Endothelial cell (in vitro differentiated cells): Measurements from ENCODE around the gene SUMO4. TPM values are rescaled to one million over a fixed set of nuclear protein-coding genes. Genes with fewer than 3 reads are reported as not detected.

ENCODE experiments used
- DNase-seq: peaks from one replicate; pipeline ENCODE4 v3.0.0; 2021; ENCODE audit warnings: low spot score
- H3K27ac Mint-ChIP-seq: one replicate; pipeline ENCODE4 v1.8.0; 2021; ENCODE audit warnings: mixed read lengths, inconsistent platforms; ENCODE audit not compliant: unreplicated experiment
- H3K27me3 Mint-ChIP-seq: one replicate; pipeline ENCODE4 v1.8.0; 2021; ENCODE audit warnings: mild to moderate bottlenecking, moderate library complexity, mixed read lengths, inconsistent platforms; ENCODE audit not compliant: unreplicated experiment
- H3K36me3 Mint-ChIP-seq: one replicate; pipeline ENCODE4 v1.8.0; 2021; ENCODE audit warnings: mild to moderate bottlenecking, low read depth, mixed read lengths, inconsistent platforms; ENCODE audit not compliant: unreplicated experiment
- H3K4me1 Mint-ChIP-seq: one replicate; pipeline ENCODE4 v1.8.0; 2021; ENCODE audit warnings: mild to moderate bottlenecking, mixed read lengths, inconsistent platforms; ENCODE audit not compliant: unreplicated experiment
- H3K4me3 Mint-ChIP-seq: one replicate; pipeline ENCODE4 v1.8.0; 2021; ENCODE audit warnings: mild to moderate bottlenecking, mixed read lengths, inconsistent platforms; ENCODE audit not compliant: unreplicated experiment
- H3K9me3 Mint-ChIP-seq: one replicate; pipeline ENCODE4 v1.8.0; 2021; ENCODE audit warnings: mixed read lengths, inconsistent platforms; ENCODE audit not compliant: unreplicated experiment
- total RNA-seq: library from RNA; stranded (reverse); fragmentation: NEBNext Ultra II Directional; extraction: Animal tissue kit (Norgen Biotek cat#: 25700); gene quantifications from one replicate; pipeline ENCODE4 v1.2.1, GENCODE V29; 2021; ENCODE audit not compliant: unreplicated experiment
- TF ChIP-seq, protein P1 (sequence below): fragments of 200-600 bp; sonication (generic); IDR thresholded peaks from one replicate; pipeline ENCODE4 v1.5.0; 2021; ENCODE audit warnings: antibody characterized with exemption; ENCODE audit not compliant: unreplicated experiment

The SUMO4 gene
- total RNA-seq, 1 donor from 2014 or later: 4.8 TPM

DNA sequence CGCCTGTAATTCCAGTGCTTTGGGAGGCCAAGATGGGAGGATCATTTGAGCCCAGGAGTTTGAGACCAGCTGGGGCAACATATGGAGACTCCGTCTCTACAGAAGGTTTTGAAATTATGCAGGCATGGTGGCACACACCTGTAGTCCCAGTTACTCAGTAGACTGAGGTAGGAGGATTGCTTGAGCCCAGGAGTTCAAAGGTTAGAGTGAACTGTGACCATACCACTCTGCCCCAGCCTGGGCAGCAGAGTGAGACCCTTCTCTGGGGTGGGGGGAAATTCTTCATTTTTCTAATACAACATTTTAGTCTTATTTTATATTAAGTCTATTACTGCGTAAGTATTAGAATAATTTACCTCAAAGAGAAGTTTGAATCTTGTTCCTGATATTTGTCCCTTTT lies 20.1 kb upstream of the SUMO4 start:
- H3K4me1 Mint-ChIP-seq: peaks cover 4% of the 10 kb centered on the region
- TF ChIP-seq, protein P1, sequence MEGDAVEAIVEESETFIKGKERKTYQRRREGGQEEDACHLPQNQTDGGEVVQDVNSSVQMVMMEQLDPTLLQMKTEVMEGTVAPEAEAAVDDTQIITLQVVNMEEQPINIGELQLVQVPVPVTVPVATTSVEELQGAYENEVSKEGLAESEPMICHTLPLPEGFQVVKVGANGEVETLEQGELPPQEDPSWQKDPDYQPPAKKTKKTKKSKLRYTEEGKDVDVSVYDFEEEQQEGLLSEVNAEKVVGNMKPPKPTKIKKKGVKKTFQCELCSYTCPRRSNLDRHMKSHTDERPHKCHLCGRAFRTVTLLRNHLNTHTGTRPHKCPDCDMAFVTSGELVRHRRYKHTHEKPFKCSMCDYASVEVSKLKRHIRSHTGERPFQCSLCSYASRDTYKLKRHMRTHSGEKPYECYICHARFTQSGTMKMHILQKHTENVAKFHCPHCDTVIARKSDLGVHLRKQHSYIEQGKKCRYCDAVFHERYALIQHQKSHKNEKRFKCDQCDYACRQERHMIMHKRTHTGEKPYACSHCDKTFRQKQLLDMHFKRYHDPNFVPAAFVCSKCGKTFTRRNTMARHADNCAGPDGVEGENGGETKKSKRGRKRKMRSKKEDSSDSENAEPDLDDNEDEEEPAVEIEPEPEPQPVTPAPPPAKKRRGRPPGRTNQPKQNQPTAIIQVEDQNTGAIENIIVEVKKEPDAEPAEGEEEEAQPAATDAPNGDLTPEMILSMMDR: no peak
- no peak for DNase-seq
- peaks cover 38% of the 10 kb centered on the region for H3K36me3 Mint-ChIP-seq
- H3K27ac Mint-ChIP-seq: no peak overlapping the region
- peak overlapping the region; percentile 39 for H3K4me3 Mint-ChIP-seq
- H3K27me3 Mint-ChIP-seq: peaks cover 5% of the 10 kb centered on the region
- H3K9me3 Mint-ChIP-seq: no peaks in the 10 kb centered on the region

DNA sequence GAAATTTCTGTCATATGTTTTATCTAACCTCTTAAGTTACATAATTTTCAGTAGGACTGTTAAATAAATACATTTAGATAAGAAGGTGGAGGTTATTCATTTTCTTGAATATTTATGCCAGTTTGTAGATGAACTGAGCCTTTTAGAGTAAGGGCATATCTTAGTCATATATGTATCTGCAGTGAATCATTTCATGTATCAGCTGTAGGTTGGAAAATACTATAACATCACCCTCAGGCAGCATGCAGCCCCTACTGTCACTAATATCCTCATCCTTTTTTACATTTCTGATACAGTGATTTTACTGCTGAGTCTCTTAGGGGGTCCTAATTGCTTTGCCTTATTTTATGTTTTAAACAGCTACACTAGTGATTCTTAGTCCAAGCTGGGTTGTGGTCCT lies 19.5 kb upstream of the SUMO4 start:
- DNase-seq: no peak
- H3K36me3 Mint-ChIP-seq: peaks cover 38% of the 10 kb centered on the region
- TF ChIP-seq, protein P1: no peak
- peaks cover under 1% of the 10 kb centered on the region for H3K4me1 Mint-ChIP-seq
- no peak overlapping the region for H3K4me3 Mint-ChIP-seq
- H3K27me3 Mint-ChIP-seq: peaks cover 5% of the 10 kb centered on the region
- no peak overlapping the region for H3K27ac Mint-ChIP-seq
- no peaks in the 10 kb centered on the region for H3K9me3 Mint-ChIP-seq

GRCh38 chr6:149383371-149383770 lies 16.7 kb upstream of the SUMO4 start:
- H3K27ac Mint-ChIP-seq: no peak overlapping the region

DNA sequence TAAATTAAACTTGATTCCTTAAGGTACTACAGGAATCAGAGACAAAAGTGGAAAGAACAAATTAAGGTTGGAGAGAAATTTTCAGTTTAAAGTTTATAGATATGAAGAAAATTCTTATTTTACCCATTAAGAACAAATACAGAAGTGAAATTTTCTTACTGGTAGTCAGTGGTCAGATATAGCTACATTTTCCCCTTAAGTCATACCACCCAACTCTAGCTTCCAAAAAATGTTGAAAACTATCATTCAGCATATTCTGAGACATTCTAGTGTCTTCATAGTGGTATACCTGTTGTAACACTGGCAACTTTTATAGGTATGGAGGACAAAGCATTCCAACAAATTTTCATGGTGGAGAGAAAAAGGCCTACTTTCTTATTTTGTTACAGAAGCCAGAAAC lies 15.6 kb upstream of the SUMO4 start:
- TF ChIP-seq, protein P1: no peak
- peaks cover 3% of the 10 kb centered on the region for H3K4me1 Mint-ChIP-seq
- no peak overlapping the region for H3K27ac Mint-ChIP-seq
- H3K36me3 Mint-ChIP-seq: peaks cover 27% of the 10 kb centered on the region
- no peak overlapping the region for H3K4me3 Mint-ChIP-seq
- DNase-seq: no peak
- peaks cover 2% of the 10 kb centered on the region for H3K27me3 Mint-ChIP-seq
- no peaks in the 10 kb centered on the region for H3K9me3 Mint-ChIP-seq

More at GRCh38 chr6:149383371-149383770, 16.7 kb upstream of the SUMO4 start:
- Mint-ChIP-seq H3K27me3 (peaks cover 5% of the 10 kb centered on the region), H3K36me3 (peaks cover 37% of the 10 kb centered on the region), H3K9me3 (no peaks in the 10 kb centered on the region), H3K4me1 (peaks cover 3% of the 10 kb centered on the region), H3K4me3 (no peak overlapping the region)
- TF ChIP-seq, protein P1: no peak
- no peak for DNase-seq

GRCh38 chr6:149385998-149386646 lies 13.9 kb upstream of the SUMO4 start:
- peaks cover 23% of the 10 kb centered on the region for H3K36me3 Mint-ChIP-seq
- no peak for DNase-seq
- H3K4me3 Mint-ChIP-seq: peak overlapping the region; percentile 29
- H3K4me1 Mint-ChIP-seq: peaks cover 5% of the 10 kb centered on the region
- peak overlapping the region; percentile 3 for H3K27ac Mint-ChIP-seq
- H3K9me3 Mint-ChIP-seq: no peaks in the 10 kb centered on the region
- TF ChIP-seq, protein P1: no peak
- peaks cover 2% of the 10 kb centered on the region for H3K27me3 Mint-ChIP-seq
